Esophagus mucosa (tissue), 1 donor: Measurements from ENCODE around the gene GMPPB. TPM values are rescaled to one million over a fixed set of nuclear protein-coding genes. Genes with fewer than 3 reads are reported as not detected.
A peak's percentile ranks its signal among the peaks of the same experiment; 100 is the strongest.
"Not testable (repeated sequence)": the region's sequence is repeated elsewhere in the genome, so short reads cannot be mapped to it uniquely, and the experiment has no call there.

Experiments used
- ATAC-seq: fragments of 200-7000 bp; cut with Tn5 transposase; one replicate; pipeline ENCODE4 v1.9.1; 2020
- total RNA-seq: library from RNA; stranded (reverse); gene quantifications from one replicate; pipeline ENCODE4 v1.2.4, GENCODE V29; 2023
- donor health status: DM: yes; HTN: yes; CAD: no.

The GMPPB gene
- 22.5 TPM for total RNA-seq

- peak; percentile 88 for ATAC-seq
Observed at GRCh38 chr3:49723628-49724551, at the start of gene GMPPB. Gene GMPPB, minus strand, starts transcription at chr3:49723951. Its CDS starts 225 bp downstream, at chr3:49723726.

- ATAC-seq = no peak
Observed at GRCh38 chr3:49772703-49773102, 49.0 kb upstream of the GMPPB start.

DNA sequence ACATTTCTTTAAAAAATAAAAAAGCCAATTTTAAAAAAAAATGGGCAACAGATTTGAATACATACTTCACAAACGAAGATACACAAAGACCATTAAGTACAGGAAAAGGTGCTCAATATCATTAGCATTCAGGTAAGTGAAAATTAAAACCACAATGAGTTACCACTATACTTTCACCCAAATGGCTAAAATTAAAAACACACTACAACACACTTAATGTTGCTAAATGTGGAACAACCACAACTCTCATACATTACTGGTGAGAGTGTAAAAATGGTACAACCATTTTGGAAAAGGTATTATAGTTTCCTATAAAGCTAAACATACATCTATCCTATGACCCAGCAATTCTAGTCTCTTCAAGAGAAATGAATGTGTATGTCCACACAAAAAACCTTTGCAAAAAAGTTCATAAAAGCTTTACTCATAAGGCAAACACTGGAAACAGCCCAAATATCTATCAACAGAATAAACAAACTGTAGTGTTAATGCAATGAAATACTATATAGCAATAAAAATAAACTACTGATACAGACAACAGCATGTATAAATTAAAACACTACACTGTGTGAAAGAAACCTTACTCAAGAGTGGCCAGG, 47.7 kb upstream of the GMPPB start:
- no peak for ATAC-seq

GRCh38 chr3:49769926-49770325, 46.2 kb upstream of the GMPPB start:
- no peak for ATAC-seq

DNA sequence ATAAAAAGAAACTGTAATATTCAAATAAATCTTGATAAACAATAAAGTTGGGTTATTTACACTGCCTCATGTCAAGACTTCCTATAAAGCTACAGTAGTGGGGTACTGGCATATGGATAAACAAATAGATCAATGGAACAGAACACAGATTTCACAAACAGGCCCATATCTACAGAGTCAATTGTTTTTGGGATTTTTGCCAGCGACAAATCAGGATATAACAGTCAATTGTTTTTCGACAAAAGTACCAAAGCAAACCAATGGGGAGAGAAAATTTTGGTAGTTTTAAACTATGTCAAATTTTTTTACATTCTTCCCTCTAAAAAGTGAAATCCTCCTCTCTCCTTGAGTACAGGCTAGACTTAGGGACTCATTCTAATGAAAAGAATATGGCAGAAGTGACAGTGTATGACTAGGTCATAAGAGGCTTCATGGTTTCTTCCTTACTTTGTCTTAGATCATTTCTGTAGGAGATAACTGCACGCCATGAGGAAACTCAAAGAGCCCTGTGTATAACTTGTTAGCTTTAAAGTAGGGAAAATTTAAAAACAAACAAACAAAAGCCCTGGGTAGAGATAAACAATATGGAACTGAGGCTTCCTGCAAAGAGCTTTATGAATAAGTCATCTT, 45.6 kb upstream of the GMPPB start:
- no peak for ATAC-seq

GRCh38 chr3:49763981-49764380, 40.2 kb upstream of the GMPPB start:
- ATAC-seq = no peak

- ATAC-seq = no peak
Observed at GRCh38 chr3:49761661-49762060, 37.9 kb upstream of the GMPPB start.

DNA sequence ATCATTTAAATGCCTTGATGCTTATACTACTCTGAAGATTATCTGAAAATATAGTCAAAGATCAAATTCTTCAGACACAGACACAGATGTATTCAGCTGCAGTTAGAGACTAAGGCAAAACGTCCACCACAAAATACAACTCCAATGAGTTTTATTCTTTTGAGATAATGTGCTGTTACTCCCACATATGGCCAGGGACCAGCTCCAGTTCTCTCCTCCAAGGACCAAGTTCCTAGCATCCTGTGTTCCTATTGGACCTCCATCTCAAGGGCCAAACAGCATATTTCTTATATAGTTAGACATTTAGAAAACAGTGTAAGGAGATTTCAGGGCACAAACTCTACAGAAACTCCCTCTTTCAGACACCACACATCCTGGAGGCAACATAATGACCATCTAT, 35.5 kb upstream of the GMPPB start:
- no peak for ATAC-seq

DNA sequence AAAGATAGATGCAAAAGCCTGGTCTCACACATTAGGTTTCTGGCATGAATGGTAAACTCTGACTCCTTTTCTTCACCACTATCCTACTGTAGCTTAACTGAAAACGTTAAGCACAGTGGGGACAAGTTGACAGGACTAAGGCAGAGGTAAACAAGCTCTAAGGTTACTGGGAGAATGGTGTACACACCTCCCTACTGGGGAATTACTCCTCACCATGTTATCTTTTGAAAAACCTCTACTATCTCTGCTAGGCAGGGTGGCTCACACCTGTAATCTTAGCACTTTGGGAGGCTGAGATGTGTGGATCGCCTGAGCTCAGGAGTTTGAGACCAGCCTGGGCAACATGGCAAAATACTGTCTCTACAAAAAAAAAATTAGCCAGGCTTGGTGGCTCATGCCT, 33.4 kb upstream of the GMPPB start:
- no peak for ATAC-seq

GRCh38 chr3:49756036-49756435, 32.3 kb upstream of the GMPPB start:
- ATAC-seq = no peak

- ATAC-seq = no peak
Observed at GRCh38 chr3:49754536-49754935, 30.8 kb upstream of the GMPPB start.

DNA sequence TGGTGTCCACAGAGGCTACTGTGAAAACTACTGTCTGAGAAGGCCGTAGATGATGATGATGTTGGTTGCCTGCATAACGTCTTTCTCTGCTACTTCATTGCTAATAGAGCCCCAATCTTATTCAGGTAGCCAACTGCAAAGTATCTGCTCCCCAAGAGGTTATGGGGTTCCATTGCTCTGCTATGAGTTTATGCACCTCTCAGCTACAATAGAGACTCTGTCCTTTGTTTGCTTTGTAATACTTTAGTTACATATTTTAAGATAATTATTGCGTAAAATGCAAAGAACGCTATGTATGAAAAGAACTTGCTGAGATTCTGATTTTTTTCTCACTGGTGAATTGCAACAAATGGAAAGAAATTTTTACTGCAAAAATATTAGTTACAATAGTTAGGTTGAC, 27.8 kb upstream of the GMPPB start:
- no peak for ATAC-seq

DNA sequence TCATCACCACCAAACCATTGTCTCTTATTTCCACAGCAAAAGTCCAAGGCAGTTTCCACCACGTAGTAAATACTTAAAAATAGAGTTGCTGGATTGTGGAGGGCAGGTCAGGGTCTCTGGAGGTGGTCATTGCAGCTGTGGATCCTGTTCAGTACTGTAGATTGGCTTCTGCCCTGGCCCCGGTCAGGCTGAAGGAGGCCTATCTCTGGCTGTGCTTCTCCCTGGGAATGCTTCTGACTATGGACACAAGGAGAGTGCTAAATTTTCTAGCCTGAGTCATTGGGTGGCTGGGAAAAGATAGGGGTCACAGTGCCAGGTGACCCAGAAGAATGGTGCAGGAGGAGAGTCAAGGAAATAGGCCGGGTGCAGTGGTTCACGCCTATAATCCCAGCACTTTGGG, 26.3 kb upstream of the GMPPB start:
- no peak for ATAC-seq

DNA sequence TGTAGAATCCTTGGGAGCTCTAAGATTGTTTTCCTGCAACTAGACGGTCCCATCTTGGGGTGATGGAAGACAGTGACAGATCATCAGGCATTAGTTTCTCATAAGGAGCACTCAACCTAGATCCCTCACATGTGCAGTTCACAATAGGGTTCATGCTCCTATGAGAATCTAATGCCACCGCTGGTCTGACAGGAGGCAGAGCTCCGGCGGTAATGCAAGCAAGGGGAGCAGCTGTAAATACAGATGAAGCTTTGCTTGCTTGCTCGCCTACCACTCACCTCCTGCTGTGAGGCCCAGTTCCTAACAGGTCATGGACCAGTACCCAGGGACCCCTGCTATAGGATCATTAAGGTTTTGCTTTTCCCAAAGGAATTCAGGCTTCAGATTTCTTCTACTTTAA, 25.1 kb upstream of the GMPPB start:
- not testable (repeated sequence) for ATAC-seq

- ATAC-seq = no peak
Observed at GRCh38 chr3:49747792-49748480, 24.2 kb upstream of the GMPPB start.

GRCh38 chr3:49745986-49746385, 22.2 kb upstream of the GMPPB start:
- peak; percentile 86 for ATAC-seq

DNA sequence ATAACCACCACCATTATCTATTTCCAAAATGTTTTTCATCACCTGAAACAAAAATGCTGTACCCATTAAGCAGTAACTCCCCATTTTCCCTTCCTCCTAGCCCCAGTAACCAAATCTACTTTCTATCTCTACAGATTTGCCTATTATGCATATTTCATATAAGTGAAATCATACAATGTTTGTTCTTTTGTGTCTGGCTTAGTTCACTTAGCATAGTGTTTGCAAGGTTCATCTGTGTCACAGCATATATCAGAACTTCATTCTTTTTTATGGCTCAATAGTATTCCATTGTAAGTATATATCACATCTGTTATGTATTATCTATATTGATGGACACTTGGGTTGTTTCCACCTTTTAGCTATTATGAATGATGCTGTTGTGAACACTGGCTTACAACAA, 16.7 kb upstream of the GMPPB start:
- ATAC-seq = no peak

GRCh38 chr3:49738067-49738713, 14.4 kb upstream of the GMPPB start:
- no peak for ATAC-seq

DNA sequence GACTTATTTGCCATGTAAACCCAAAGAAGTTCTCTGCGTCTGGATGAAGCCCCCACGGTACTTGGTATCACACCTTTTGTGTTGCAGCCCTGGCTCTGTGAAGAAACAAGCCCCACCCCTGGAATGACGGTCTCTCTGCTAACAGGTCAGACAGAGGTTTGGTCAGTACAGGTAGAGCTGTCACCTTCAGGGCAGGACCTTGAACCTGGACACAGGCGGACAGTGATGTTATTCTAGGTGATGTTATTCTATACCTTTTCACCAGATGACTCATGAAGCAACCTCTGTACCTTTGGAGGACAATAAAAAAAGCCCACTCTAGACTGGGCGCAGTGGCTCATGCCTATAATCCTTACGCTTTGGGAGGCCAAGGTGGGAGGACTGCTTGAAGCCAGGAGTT, 11.0 kb upstream of the GMPPB start:
- ATAC-seq = peak; percentile 27

GRCh38 chr3:49733551-49733950, 9.8 kb upstream of the GMPPB start:
- peak; percentile 37 for ATAC-seq

DNA sequence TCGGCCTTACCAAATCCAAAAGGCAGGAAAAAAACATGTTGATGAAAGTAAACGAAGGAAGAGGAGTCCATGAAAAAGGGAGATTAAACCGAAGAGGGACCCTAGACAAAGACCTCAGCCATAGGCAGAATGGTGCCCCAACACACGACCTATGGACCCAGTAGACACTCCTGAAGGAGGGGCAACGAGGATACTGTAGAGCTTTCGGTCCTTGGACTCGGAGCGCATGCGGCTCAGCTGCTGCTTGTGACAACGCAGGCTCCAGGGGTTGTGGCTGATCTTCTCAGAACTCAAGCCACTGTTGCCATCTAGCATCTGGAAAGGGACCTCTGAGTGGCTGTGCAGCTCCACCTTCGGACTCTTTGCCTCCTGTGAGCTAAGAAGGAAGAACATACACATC, 8.8 kb upstream of the GMPPB start:
- no peak for ATAC-seq

DNA sequence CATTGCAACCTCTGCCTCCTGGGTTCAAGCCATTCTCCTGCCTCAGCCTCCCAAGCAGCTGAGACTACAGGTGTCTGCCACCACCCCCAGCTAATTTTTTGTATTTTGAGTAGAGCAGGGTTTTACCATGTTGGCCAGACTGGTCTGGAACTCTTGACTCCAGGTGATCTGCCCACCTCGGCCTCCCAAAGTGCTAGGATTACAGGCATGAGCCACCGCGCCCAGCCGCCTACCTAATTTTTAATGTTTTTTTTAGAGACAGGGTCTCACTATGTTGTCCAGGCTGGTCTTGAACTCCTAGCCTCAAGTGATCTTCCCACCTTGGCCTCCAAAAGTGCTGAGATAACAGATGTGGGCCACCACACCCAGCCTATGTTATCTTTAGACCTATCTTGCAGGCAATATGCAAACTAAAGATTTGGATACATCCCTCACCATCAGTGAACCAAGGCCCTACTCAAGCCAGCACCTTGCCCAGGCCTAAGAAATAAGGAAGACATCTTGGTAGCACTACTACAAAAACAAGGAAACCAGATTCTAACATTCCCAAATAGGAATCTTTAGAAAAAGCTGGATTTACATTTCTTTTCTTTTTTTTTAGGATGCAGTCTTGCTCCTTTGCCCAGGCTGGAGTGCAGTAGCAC, 6.3 kb upstream of the GMPPB start:
- no peak for ATAC-seq
